ENCODE measurements around the gene SMS.
A peak's percentile ranks its signal among the peaks of the same experiment; 100 is the strongest.

Gene SMS

GRCh38 chrX:21911481-21911880, 29.0 kb upstream of the SMS start:
- TF ChIP-seq EGR1 (IDR thresholded peaks at IDR 0.05) (no peak), MAX (IDR thresholded peaks at IDR 0.05) (no peak), ZBTB7A (IDR thresholded peaks at IDR 0.05; ENCODE audit: low read depth) (no peak), YY1 (IDR thresholded peaks at IDR 0.05; ENCODE audit: low read depth) (no peak), RAD21 (IDR thresholded peaks at IDR 0.05; ENCODE audit: low read depth) (no peak), FOXM1 (IDR thresholded peaks at IDR 0.05; ENCODE audit: borderline replicate concordance, low read depth) (no peak), USF1 (IDR thresholded peaks at IDR 0.05) (no peak), CEBPB (IDR thresholded peaks at IDR 0.05) (no peak), EP300 (IDR thresholded peaks at IDR 0.05; ENCODE audit: borderline replicate concordance) (no peak), NFIC (IDR thresholded peaks at IDR 0.05) (no peak), CREB1 (IDR thresholded peaks at IDR 0.05; ENCODE audit: low read depth) (no peak), TAF1 (IDR thresholded peaks at IDR 0.05; ENCODE audit: low read depth) (no peak), TCF12 (IDR thresholded peaks at IDR 0.05; ENCODE audit: low read depth) (no peak), TEAD4 (IDR thresholded peaks at IDR 0.05) (no peak)
- TF ChIP-seq, protein P1, sequence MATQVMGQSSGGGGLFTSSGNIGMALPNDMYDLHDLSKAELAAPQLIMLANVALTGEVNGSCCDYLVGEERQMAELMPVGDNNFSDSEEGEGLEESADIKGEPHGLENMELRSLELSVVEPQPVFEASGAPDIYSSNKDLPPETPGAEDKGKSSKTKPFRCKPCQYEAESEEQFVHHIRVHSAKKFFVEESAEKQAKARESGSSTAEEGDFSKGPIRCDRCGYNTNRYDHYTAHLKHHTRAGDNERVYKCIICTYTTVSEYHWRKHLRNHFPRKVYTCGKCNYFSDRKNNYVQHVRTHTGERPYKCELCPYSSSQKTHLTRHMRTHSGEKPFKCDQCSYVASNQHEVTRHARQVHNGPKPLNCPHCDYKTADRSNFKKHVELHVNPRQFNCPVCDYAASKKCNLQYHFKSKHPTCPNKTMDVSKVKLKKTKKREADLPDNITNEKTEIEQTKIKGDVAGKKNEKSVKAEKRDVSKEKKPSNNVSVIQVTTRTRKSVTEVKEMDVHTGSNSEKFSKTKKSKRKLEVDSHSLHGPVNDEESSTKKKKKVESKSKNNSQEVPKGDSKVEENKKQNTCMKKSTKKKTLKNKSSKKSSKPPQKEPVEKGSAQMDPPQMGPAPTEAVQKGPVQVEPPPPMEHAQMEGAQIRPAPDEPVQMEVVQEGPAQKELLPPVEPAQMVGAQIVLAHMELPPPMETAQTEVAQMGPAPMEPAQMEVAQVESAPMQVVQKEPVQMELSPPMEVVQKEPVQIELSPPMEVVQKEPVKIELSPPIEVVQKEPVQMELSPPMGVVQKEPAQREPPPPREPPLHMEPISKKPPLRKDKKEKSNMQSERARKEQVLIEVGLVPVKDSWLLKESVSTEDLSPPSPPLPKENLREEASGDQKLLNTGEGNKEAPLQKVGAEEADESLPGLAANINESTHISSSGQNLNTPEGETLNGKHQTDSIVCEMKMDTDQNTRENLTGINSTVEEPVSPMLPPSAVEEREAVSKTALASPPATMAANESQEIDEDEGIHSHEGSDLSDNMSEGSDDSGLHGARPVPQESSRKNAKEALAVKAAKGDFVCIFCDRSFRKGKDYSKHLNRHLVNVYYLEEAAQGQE (IDR thresholded peaks at IDR 0.05; ENCODE audit: low read depth): no peak

- TF ChIP-seq TAF1 (IDR thresholded peaks at IDR 0.05; ENCODE audit: low read depth) (no peak), EGR1 (IDR thresholded peaks at IDR 0.05) (no peak), TCF12 (IDR thresholded peaks at IDR 0.05; ENCODE audit: low read depth) (no peak), ZBTB7A (IDR thresholded peaks at IDR 0.05; ENCODE audit: low read depth) (no peak)
Observed at GRCh38 chrX:21912220-21912619, 28.3 kb upstream of the SMS start.

DNA sequence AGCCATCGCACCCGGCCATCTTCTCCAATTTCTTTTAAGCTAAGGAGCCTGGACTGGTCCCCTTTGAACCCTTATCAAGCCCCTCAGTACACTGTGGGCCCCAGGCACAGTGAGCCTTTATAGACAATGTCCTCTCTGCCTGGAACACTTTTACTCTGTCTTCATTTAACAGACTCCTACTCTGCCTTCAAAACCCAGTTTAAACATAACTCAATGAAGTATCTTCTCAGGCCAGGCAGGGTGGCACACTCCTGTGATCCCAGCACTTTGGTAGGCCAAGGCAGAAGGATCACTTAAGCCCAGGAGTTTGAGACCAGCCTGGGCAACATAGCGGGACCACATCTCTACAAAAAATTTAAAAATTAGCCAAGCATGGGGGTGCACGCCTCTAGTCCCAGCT, 27.5 kb upstream of the SMS start:
- TF ChIP-seq, protein P1 (IDR thresholded peaks at IDR 0.05; ENCODE audit: low read depth): no peak

GRCh38 chrX:21926116-21926515, 14.4 kb upstream of the SMS start:
- no peak for TF ChIP-seq TCF12 (IDR thresholded peaks at IDR 0.05; ENCODE audit: low read depth)
- no peak for TF ChIP-seq CREB1 (IDR thresholded peaks at IDR 0.05; ENCODE audit: low read depth)
- no peak for TF ChIP-seq ZBTB7A (IDR thresholded peaks at IDR 0.05; ENCODE audit: low read depth)
- TF ChIP-seq NFIC (IDR thresholded peaks at IDR 0.05): no peak
- no peak for TF ChIP-seq TAF1 (IDR thresholded peaks at IDR 0.05; ENCODE audit: low read depth)
- TF ChIP-seq CEBPB (IDR thresholded peaks at IDR 0.05): no peak
- TF ChIP-seq RAD21 (IDR thresholded peaks at IDR 0.05; ENCODE audit: low read depth): no peak
- TF ChIP-seq EGR1 (IDR thresholded peaks at IDR 0.05): no peak
- TF ChIP-seq MAX (IDR thresholded peaks at IDR 0.05): no peak
- TF ChIP-seq YY1 (IDR thresholded peaks at IDR 0.05; ENCODE audit: low read depth): no peak
- TF ChIP-seq EP300 (IDR thresholded peaks at IDR 0.05; ENCODE audit: borderline replicate concordance): no peak
- no peak for TF ChIP-seq TEAD4 (IDR thresholded peaks at IDR 0.05)
- TF ChIP-seq, protein P1 (IDR thresholded peaks at IDR 0.05; ENCODE audit: low read depth): no peak
- TF ChIP-seq FOXM1 (IDR thresholded peaks at IDR 0.05; ENCODE audit: borderline replicate concordance, low read depth): no peak
- no peak for TF ChIP-seq USF1 (IDR thresholded peaks at IDR 0.05)

DNA sequence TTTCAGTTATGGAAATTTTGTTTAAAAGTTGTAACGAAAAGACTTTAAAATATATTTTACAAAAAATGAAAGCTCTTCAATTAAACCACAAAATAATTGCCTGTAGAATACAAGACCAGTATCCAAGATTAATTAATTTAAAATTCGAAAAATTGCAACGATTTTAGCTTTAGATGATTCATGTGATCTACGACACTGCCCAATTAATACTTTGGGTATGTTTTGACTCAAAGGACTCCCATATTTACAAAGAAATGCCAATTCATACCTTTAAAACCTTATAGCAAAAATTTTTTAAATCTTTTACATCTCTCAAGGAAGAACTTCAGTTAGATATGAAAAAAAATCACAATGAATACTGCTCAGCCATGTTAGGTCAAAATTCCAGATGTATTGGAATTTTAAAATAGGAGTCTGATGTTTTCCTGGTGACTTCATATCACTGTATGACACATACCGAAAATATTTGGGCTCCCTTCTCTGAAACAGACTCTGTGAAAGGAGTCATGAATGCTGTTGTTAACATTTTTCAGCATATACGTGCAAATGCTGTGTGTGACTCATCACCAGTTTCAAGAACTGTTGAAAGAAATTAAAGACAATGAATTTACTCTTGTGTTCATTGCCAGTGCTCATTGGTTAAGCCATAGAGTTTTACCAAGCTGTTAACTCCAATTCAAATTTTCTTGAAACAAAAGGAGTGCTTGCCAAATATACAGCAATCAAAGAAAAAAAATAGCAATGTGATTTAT, 13.8 kb upstream of the SMS start:
- TF ChIP-seq EGR1 (IDR thresholded peaks at IDR 0.05): no peak
- TF ChIP-seq TCF12 (IDR thresholded peaks at IDR 0.05; ENCODE audit: low read depth): peak; percentile 30; the same call in 1 of the 2 replicates
- no peak for TF ChIP-seq YY1 (IDR thresholded peaks at IDR 0.05; ENCODE audit: low read depth)
- peak; percentile 68; the same call in 1 of the 2 replicates for TF ChIP-seq FOXM1 (IDR thresholded peaks at IDR 0.05; ENCODE audit: borderline replicate concordance, low read depth)
- TF ChIP-seq, protein P1 (IDR thresholded peaks at IDR 0.05; ENCODE audit: low read depth): no peak
- TF ChIP-seq TEAD4 (IDR thresholded peaks at IDR 0.05): peak; percentile 77
- TF ChIP-seq USF1 (IDR thresholded peaks at IDR 0.05): no peak
- no peak for TF ChIP-seq MAX (IDR thresholded peaks at IDR 0.05)
- peak; percentile 42; the same call in 1 of the 2 replicates for TF ChIP-seq NFIC (IDR thresholded peaks at IDR 0.05)
- TF ChIP-seq EP300 (IDR thresholded peaks at IDR 0.05; ENCODE audit: borderline replicate concordance): peak; percentile 71; the same call in 1 of the 2 replicates

All from Ishikawa (cell line).